ENCODE measurements around the gene EPS15. TPM values are rescaled to one million over a fixed set of nuclear protein-coding genes. Genes with fewer than 3 reads are reported as not detected.

EPS15 gene
- total and polyA plus RNA-seq, 12 donors: 12.4 to 81.4 (median 63.0) TPM

GRCh38 chr1:51422367-51423072 is 96.5 kb downstream of the EPS15 start:
- ATAC-seq (peak in 4 of 8 donors; percentile 20 to 52 (median 32)), DNase-seq (no peak)
- intact Hi-C loops (cut with DNase I): loop anchor here in 7 of 10 donors (1.0 to 10.0 kb wide), 4 partner anchors 92 to 102 kb away; partner anchors contain the start of gene EPS15 (in 5 of the 7)
- peaks cover 0 to 74% (median 31%) of the 10 kb centered on the region in 9 donors for H3K4me1 ChIP-seq
- peak overlapping the region in 7 of 10 donors; percentile 5 to 48 (median 30) for H3K4me3 ChIP-seq
- TF ChIP-seq CTCF (IDR thresholded peaks at IDR 0.05): no peak
- peaks cover 0 to 59% (median 3%) of the 10 kb centered on the region in 9 donors for H3K36me3 ChIP-seq
- no peaks in the 10 kb centered on the region for H3K27me3 ChIP-seq
- H3K27ac ChIP-seq: peak overlapping the region; percentile 5 to 84 (median 72)
- WGBS, 2 donors: 35 to 51% methylated on average over 8 of the region's 8 CpGs
- peaks cover 0 to 2% (median 0%) of the 10 kb centered on the region in 11 donors for H3K9me3 ChIP-seq

GRCh38 chr1:51421964-51422363 is 97.1 kb downstream of the EPS15 start:
- DNase-seq (no peak), ATAC-seq (peak in 7 of 8 donors; percentile 59 to 87 (median 76))
- Histone ChIP-seq H3K4me3 (peak overlapping the region in 5 of 10 donors; percentile 28 to 48 (median 31)), H3K36me3 (peaks cover 0 to 53% (median 0%) of the 10 kb centered on the region in 9 donors), H3K9me3 (no peaks in the 10 kb centered on the region), H3K27me3 (no peaks in the 10 kb centered on the region), H3K4me1 (peaks cover 0 to 78% (median 36%) of the 10 kb centered on the region in 9 donors), H3K27ac (peak overlapping the region in 7 of 10 donors; percentile 62 to 84 (median 75))
- TF ChIP-seq CTCF (IDR thresholded peaks at IDR 0.05): no peak
- intact Hi-C loops (cut with DNase I): loop anchor here in 7 of 10 donors (1.0 to 10.0 kb wide), 4 partner anchors 93 to 103 kb away; partner anchors contain the start of gene EPS15 (in 5 of the 7)

GRCh38 chr1:51420867-51421627 is 98.0 kb downstream of the EPS15 start:
- H3K27ac ChIP-seq: peak overlapping the region in 4 of 10 donors; percentile 13 to 82 (median 58)
- no peaks in the 10 kb centered on the region for H3K27me3 ChIP-seq
- no peaks in the 10 kb centered on the region for H3K9me3 ChIP-seq
- peaks cover 0 to 52% (median 0%) of the 10 kb centered on the region in 9 donors for H3K36me3 ChIP-seq
- H3K4me1 ChIP-seq: peaks cover 0 to 78% (median 46%) of the 10 kb centered on the region in 9 donors
- WGBS, 2 donors: 26 to 54% methylated on average over 2 of the region's 2 CpGs
- peak overlapping the region in 5 of 10 donors; percentile 23 to 48 (median 31) for H3K4me3 ChIP-seq
- no peak for DNase-seq
- TF ChIP-seq CTCF (IDR thresholded peaks at IDR 0.05): no peak
- no peak for ATAC-seq
- intact Hi-C loops (cut with DNase I): loop anchor here in 6 of 10 donors (5.0 to 10.0 kb wide), 3 partner anchors 94 to 104 kb away; partner anchors contain the start of gene EPS15 (in 5 of the 6)

- H3K4me1 ChIP-seq: peaks cover 0 to 65% (median 37%) of the 10 kb centered on the region in 9 donors
- WGBS, 2 donors: 58 to 75% methylated on average over 2 of the region's 2 CpGs
- ATAC-seq (peak in 2 of 8 donors; percentile 32 to 47), DNase-seq (no peak)
- peak overlapping the region in 5 of 10 donors; percentile 16 to 65 (median 50) for H3K27ac ChIP-seq
- H3K36me3 ChIP-seq: peaks cover 0 to 42% (median 0%) of the 10 kb centered on the region in 9 donors
- no peak for TF ChIP-seq CTCF (IDR thresholded peaks at IDR 0.05)
- intact Hi-C loops (cut with DNase I): loop anchor here in 1 of 10 donors (5.0 kb wide), 1 partner anchor 99 kb away; the partner anchor contains the start of gene EPS15
- H3K27me3 ChIP-seq: no peaks in the 10 kb centered on the region
- no peak overlapping the region for H3K4me3 ChIP-seq
- H3K9me3 ChIP-seq: no peaks in the 10 kb centered on the region
Measured at GRCh38 chr1:51418384-51418959, 100.6 kb downstream of the EPS15 start.

Data from heart right ventricle (tissue), 16 donors.